ENCODE data around the gene HOXD13. TPM values are rescaled to one million over a fixed set of nuclear protein-coding genes. Genes with fewer than 3 reads are reported as not detected.
A peak's percentile ranks its signal among the peaks of the same experiment; 100 is the strongest.

HOXD13 gene
- total and polyA plus RNA-seq, 2 of the 8 experiments (the other 6 are each of a cell fraction or from before 2014, with no cell fraction given) = not detected

GRCh38 chr2:176135035-176135440 is 42.5 kb downstream of the HOXD13 start:
- Histone ChIP-seq H2BK120ac (replicated peaks; ENCODE audit: low read depth, low read length) (no peak overlapping the region), H3K23ac (ENCODE audit: insufficient read length) (no peak overlapping the region), H3K27ac (ENCODE audit: low read depth, low read length) (no peak overlapping the region), H4K20me1 (replicated peaks in 1 of 2; ENCODE audit: control insufficient read depth in 1 of 2, insufficient read depth in 2 of 2, low read length in 2 of 2) (peaks cover 6 to 30% of the 10 kb centered on the region in 2 experiments), H3K79me2 (ENCODE audit: control insufficient read depth in 1 of 2, insufficient read depth in 2 of 2, low read length in 2 of 2) (no peaks in the 10 kb centered on the region), H4K91ac (replicated peaks; ENCODE audit: insufficient read length, low read length) (no peak overlapping the region), H3K9me3 (ENCODE audit: insufficient read depth in 2 of 2, low read depth in 1 of 2, low read length in 1 of 2) (no peaks in the 10 kb centered on the region), H3K4me2 (ENCODE audit: insufficient read depth in 1 of 2, low read depth in 2 of 2, low read length in 2 of 2) (no peak overlapping the region; a peak in 1 of 4 replicates), H3K4ac (replicated peaks; ENCODE audit: insufficient read length, low read depth, low read length) (no peak overlapping the region), H2BK12ac (ENCODE audit: low read depth, low read length) (no peak overlapping the region), H3K56ac (replicated peaks; ENCODE audit: insufficient read length, low read depth, low read length) (no peak overlapping the region), H4K5ac (ENCODE audit: insufficient read length, low read depth, low read length) (no peak overlapping the region), H3K27me3 (replicated peaks in 1 of 4; ENCODE audit: control insufficient read depth in 3 of 4, extremely low read depth in 1 of 4, insufficient read depth in 3 of 4, low read length in 3 of 4) (peaks cover 93 to 100% (median 98%) of the 10 kb centered on the region in 4 experiments), H3K4me3 (ENCODE audit: extremely low read depth in 1 of 4, insufficient read depth in 2 of 4, low read depth in 3 of 4, low read length in 4 of 4) (no peak overlapping the region), H3K23me2 (ENCODE audit: low read depth, low read length) (peaks cover 3% of the 10 kb centered on the region; the same call in 1 of the 2 replicates), H3K9ac (replicated peaks in 1 of 4; ENCODE audit: extremely low read depth in 1 of 4, low read depth in 3 of 4, low read length in 3 of 4) (no peak overlapping the region), H3K18ac (ENCODE audit: extremely low read depth, low read length) (no peak overlapping the region), H2BK5ac (ENCODE audit: low read depth, low read length) (no peak overlapping the region), H2AK5ac (ENCODE audit: low read depth, low read length) (no peak overlapping the region), H3K4me1 (replicated peaks in 1 of 4; ENCODE audit: control insufficient read depth in 3 of 4, insufficient read depth in 4 of 4, low read length in 3 of 4) (peaks cover 0 to 7% (median 3%) of the 10 kb centered on the region in 4 experiments; a peak in 5 of 7 replicates), H3K79me1 (ENCODE audit: low read depth, low read length) (no peaks in the 10 kb centered on the region), H3K36me3 (ENCODE audit: control insufficient read depth in 2 of 4, insufficient read depth in 4 of 4, low read length in 3 of 4) (peaks cover 0 to 19% (median 0%) of the 10 kb centered on the region in 4 experiments; a peak in 1 of 8 replicates), H2BK20ac (ENCODE audit: low read length) (no peak overlapping the region), H3K14ac (ENCODE audit: insufficient read length) (no peak overlapping the region), H4K8ac (ENCODE audit: extremely low read depth, insufficient read depth, low read length) (no peak overlapping the region), H2BK15ac (ENCODE audit: low read length) (no peak overlapping the region), H2AFZ (ENCODE audit: low read length) (no peak overlapping the region)
- FAIRE-seq = no peak
- no peak for TF ChIP-seq RAD21 (IDR thresholded peaks at IDR 0.05 in 1 of 2, conservative IDR thresholded peaks at IDR 0.05 in 1 of 2; ENCODE audit: low read depth in 2 of 2, low read length in 2 of 2)
- TF ChIP-seq KDM5A (IDR thresholded peaks at IDR 0.05; ENCODE audit: low read length) = no peak
- no peak for TF ChIP-seq NRF1 (IDR thresholded peaks at IDR 0.05; ENCODE audit: low read depth, low read length)
- TF ChIP-seq RNF2 (IDR thresholded peaks at IDR 0.05; ENCODE audit: borderline replicate concordance, low read depth, low read length, missing control alignments, poor library complexity, severe bottlenecking) = peak; percentile 34
- no peak for TF ChIP-seq SP4 (IDR thresholded peaks at IDR 0.05; ENCODE audit: low read length)
- TF ChIP-seq PHF8 (conservative IDR thresholded peaks at IDR 0.05; ENCODE audit: low read depth, low read length) = no peak
- TF ChIP-seq SP2 (IDR thresholded peaks at IDR 0.05; ENCODE audit: low read length) = no peak
- no peak for TF ChIP-seq RXRA (IDR thresholded peaks at IDR 0.05; ENCODE audit: insufficient read depth, low read depth, low read length)
- peak in 1 of 2 experiments; percentile 33 for DNase-seq (ENCODE audit: low read depth in 1 of 2, low spot score in 2 of 2)
- ChIA-PET CTCF (ENCODE audit: partially characterized antibody) (interaction anchor here (2.5 to 4.5 kb wide), 2 partner anchors 14 to 25 kb away, joined by 14 to 24 read pairs; no protein-coding TSS in a partner anchor), POLR2A (ENCODE audit: partially characterized antibody) (no interaction called here)

All from H1 (cell line).